ENCODE measurements around the gene PIK3R2. TPM values are rescaled to one million over a fixed set of nuclear protein-coding genes. Genes with fewer than 3 reads are reported as not detected.
A peak's percentile ranks its signal among the peaks of the same experiment; 100 is the strongest.

Gene PIK3R2
- total RNA-seq, 4 donors from 2014 or later = 30.5 to 135 (median 31.2) TPM

DNA sequence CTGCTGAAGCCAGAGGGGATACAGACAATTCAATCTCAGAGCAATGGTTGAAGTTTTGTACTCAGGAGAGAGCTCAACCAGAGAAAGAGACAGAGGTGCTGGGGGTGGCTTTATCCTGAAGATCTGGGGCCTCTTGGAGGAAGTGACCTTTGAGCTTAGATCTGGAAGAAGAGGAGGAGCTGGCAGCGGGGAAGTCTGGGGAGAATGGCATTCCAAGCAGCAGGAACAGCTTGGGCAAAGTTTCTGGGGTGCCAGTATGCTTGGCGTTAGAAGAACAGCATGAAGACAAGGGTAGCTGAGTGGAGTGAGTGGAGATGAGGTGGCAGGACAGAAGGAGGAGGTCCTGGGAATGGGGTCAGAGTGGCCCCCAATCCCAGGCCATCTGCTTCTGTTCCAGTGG, 44.1 kb upstream of the PIK3R2 start:
- intact Hi-C loops (cut with DNase I; ENCODE audit: low total_unique reads) (no loop called here), in situ Hi-C loops (cut with MboI; ENCODE audit: low pct_ligation_motif_present in 1 of 4, low pct_unique_long_range_greater_than_20kb in 1 of 4, low sequenced_read_pairs in 3 of 4) (no loop called here)
- H3K27ac ChIP-seq = peak overlapping the region; percentile 80 to 87 (median 84)
- peaks cover 9 to 47% (median 31%) of the 10 kb centered on the region in 4 donors for H3K4me1 ChIP-seq
- DNase-seq = peak; percentile 60
- TF ChIP-seq EP300 (IDR thresholded peaks at IDR 0.05; ENCODE audit: low read depth) (no peak), POLR2A (IDR thresholded peaks at IDR 0.05) (no peak), POLR2AphosphoS5 (IDR thresholded peaks at IDR 0.05) (no peak), CTCF (IDR thresholded peaks at IDR 0.05) (no peak)
- H3K27me3 ChIP-seq = no peaks in the 10 kb centered on the region
- no peaks in the 10 kb centered on the region for H3K36me3 ChIP-seq
- WGBS, 2 donors (ENCODE audit: low coverage in 1 of 2) = 49 to 58% methylated on average over 2 of the region's 2 CpGs
- H3K4me3 ChIP-seq = peak overlapping the region in 2 of 4 donors; percentile 69 to 70
- no peaks in the 10 kb centered on the region for H3K9me3 ChIP-seq

GRCh38 chr19:18109341-18109732, 43.6 kb upstream of the PIK3R2 start:
- Histone ChIP-seq H3K9me3 (no peaks in the 10 kb centered on the region), H3K27me3 (no peaks in the 10 kb centered on the region), H3K27ac (peak overlapping the region; percentile 80 to 87 (median 84)), H3K36me3 (no peaks in the 10 kb centered on the region), H3K4me3 (peak overlapping the region in 3 of 4 donors; percentile 44 to 70 (median 69)), H3K4me1 (peaks cover 9 to 44% (median 28%) of the 10 kb centered on the region in 4 donors)
- 45% methylated on average over 12 of the region's 12 CpGs; no CpG with 5 or more reads in 1 of the 2 donors for WGBS, 2 donors (ENCODE audit: low coverage in 1 of 2)
- no peak for TF ChIP-seq CTCF (IDR thresholded peaks at IDR 0.05)
- no peak for TF ChIP-seq POLR2AphosphoS5 (IDR thresholded peaks at IDR 0.05)
- no peak for TF ChIP-seq EP300 (IDR thresholded peaks at IDR 0.05; ENCODE audit: low read depth)
- TF ChIP-seq POLR2A (IDR thresholded peaks at IDR 0.05) = no peak
- in situ Hi-C loops (cut with MboI; ENCODE audit: low pct_ligation_motif_present in 1 of 4, low pct_unique_long_range_greater_than_20kb in 1 of 4, low sequenced_read_pairs in 3 of 4) (no loop called here), intact Hi-C loops (cut with DNase I; ENCODE audit: low total_unique reads) (no loop called here)
- DNase-seq = peak; percentile 54

DNA sequence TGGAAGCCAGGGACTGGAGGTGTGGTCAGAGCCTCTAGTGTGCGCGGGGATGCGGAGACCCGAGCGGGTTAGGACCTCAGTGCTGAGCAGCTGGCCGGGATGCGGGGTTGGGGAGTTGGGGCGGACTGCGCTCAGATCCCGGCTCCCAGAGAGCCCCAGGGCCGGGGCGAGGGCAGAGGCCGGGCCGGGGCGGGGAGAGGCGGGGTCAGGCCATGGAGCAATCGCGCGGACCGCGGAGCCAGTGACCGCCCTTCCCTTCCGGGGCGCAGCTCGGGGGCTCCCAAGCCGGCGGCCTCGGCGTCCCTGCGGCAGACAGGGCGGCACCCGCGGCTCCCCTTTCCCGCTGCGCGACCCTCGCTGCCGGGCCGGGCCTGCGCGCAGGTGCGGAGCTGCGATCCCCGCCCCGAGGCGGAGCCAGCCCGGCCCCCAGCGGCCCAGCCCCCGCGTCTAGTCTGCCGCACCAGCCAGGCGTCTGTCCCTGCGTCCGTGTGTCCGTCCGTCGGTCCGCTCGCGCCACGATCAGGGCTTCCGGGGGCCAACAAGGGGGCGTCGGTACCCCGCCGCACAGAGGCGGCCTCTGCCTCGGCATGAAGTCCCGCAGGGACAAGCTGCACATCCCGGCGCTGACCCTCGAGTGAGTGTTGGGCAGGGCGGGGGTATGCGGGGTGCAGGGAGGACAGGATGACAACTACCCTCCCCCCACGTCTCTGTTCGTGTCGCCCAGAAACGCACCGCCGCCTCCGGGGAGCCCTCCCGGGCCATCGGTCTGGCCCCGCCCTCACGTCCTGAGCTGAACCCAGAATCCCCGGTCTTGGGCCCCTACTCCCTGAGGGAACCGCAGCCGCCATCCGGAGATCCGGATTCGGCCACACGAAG, 43.0 kb upstream of the PIK3R2 start:
- peak; percentile 77 for DNase-seq
- peak; percentile 45 for TF ChIP-seq POLR2A (IDR thresholded peaks at IDR 0.05)
- no peak for TF ChIP-seq EP300 (IDR thresholded peaks at IDR 0.05; ENCODE audit: low read depth)
- H3K36me3 ChIP-seq = no peaks in the 10 kb centered on the region
- H3K27me3 ChIP-seq = no peaks in the 10 kb centered on the region
- in situ Hi-C loops (cut with MboI; ENCODE audit: low pct_ligation_motif_present in 1 of 4, low pct_unique_long_range_greater_than_20kb in 1 of 4, low sequenced_read_pairs in 3 of 4) (no loop called here), intact Hi-C loops (cut with DNase I; ENCODE audit: low total_unique reads) (loop anchor here (5.0 kb wide), 2 partner anchors 52 to 142 kb away; no protein-coding TSS in a partner anchor)
- H3K4me3 ChIP-seq = peak overlapping the region; percentile 44 to 70 (median 58)
- WGBS, 2 donors (ENCODE audit: low coverage in 1 of 2) = 0% methylated on average over 24 of the region's 92 CpGs; no CpG with 5 or more reads in 1 of the 2 donors
- H3K9me3 ChIP-seq = no peaks in the 10 kb centered on the region
- peak overlapping the region; percentile 80 to 87 (median 84) for H3K27ac ChIP-seq
- peaks cover 9 to 38% (median 23%) of the 10 kb centered on the region in 4 donors for H3K4me1 ChIP-seq

DNA sequence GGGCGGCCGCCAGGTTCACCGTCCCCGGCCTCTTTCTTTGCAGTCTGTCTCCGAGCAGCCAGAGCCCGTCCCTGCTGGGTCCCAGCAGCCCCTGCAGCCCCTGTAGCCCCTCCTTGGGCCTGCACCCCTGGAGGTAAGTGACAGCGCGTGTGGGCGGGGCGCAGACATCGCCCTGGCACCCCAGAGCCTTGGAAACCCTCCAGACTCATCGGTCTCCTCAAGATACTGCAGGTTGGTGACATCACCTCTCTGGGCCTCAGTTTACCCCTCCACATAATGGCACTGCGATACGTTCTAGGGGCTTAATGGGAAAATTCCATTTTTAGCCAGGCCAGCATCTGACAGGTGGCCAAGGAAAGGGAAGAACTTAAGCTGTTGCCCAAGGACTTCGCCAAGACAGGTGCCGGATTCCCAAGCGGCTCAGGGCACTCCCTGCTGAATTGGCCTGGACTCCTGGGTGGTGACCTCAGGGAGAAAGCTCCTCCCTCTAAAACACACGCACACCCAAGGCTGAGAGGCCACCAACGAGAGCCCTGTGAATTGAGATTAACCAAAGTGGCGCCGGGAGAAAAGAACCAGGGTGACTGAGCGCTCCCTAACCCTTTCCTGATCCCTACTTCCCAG, 42.2 kb upstream of the PIK3R2 start:
- peak; percentile 80 for DNase-seq

More for the DNA sequence above, 42.2 kb upstream of the PIK3R2 start:
- H3K27ac ChIP-seq = peak overlapping the region; percentile 80 to 87 (median 84)
- H3K36me3 ChIP-seq = no peaks in the 10 kb centered on the region
- in situ Hi-C loops (cut with MboI; ENCODE audit: low pct_ligation_motif_present in 1 of 4, low pct_unique_long_range_greater_than_20kb in 1 of 4, low sequenced_read_pairs in 3 of 4) (no loop called here), intact Hi-C loops (cut with DNase I; ENCODE audit: low total_unique reads) (loop anchor here (5.0 kb wide), 2 partner anchors 52 to 142 kb away; no protein-coding TSS in a partner anchor)
- peak; percentile 59 to 72 (median 63) for TF ChIP-seq POLR2AphosphoS5 (IDR thresholded peaks at IDR 0.05)
- peak; percentile 52 for TF ChIP-seq POLR2A (IDR thresholded peaks at IDR 0.05)
- TF ChIP-seq CTCF (IDR thresholded peaks at IDR 0.05) = no peak
- H3K9me3 ChIP-seq = no peaks in the 10 kb centered on the region
- peak overlapping the region; percentile 44 to 70 (median 58) for H3K4me3 ChIP-seq
- WGBS, 2 donors (ENCODE audit: low coverage in 1 of 2) = 36 to 40% methylated on average over 1 to 18 of the region's 22 CpGs
- peaks cover 9 to 38% (median 22%) of the 10 kb centered on the region in 4 donors for H3K4me1 ChIP-seq
- H3K27me3 ChIP-seq = no peaks in the 10 kb centered on the region

Measured in transverse colon (tissue), 4 donors.